NCI-H2196 treated with DMSO at 0.1 percent for 48 hours (cell line): Measurements from ENCODE around the gene FAM32A.

Experiments used
- DNase-seq: peaks from one replicate; lab custom pipeline; 2025; ENCODE audit not compliant: unreplicated experiment; lab: John Stamatoyannopoulos, UW

The FAM32A gene

DNA sequence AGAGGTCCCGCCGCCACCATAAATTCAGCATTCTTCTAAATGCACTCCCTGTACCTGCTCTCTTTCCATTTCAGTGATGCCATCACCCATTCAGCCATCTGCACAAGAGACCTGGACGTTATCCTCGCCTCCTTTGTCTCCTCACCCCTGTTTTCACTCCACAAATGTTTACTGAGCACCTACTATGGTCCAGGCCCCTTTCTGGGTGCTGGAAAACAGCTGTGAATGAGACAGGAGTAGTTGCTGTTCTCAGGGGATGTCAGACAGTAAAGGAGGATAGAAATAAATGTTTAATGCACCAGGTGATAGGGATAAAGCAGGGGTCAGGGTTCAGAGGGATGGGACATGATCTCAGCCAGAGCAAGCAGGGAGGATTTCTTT is 15.8 kb downstream of the FAM32A start:
- no peak for DNase-seq

DNA sequence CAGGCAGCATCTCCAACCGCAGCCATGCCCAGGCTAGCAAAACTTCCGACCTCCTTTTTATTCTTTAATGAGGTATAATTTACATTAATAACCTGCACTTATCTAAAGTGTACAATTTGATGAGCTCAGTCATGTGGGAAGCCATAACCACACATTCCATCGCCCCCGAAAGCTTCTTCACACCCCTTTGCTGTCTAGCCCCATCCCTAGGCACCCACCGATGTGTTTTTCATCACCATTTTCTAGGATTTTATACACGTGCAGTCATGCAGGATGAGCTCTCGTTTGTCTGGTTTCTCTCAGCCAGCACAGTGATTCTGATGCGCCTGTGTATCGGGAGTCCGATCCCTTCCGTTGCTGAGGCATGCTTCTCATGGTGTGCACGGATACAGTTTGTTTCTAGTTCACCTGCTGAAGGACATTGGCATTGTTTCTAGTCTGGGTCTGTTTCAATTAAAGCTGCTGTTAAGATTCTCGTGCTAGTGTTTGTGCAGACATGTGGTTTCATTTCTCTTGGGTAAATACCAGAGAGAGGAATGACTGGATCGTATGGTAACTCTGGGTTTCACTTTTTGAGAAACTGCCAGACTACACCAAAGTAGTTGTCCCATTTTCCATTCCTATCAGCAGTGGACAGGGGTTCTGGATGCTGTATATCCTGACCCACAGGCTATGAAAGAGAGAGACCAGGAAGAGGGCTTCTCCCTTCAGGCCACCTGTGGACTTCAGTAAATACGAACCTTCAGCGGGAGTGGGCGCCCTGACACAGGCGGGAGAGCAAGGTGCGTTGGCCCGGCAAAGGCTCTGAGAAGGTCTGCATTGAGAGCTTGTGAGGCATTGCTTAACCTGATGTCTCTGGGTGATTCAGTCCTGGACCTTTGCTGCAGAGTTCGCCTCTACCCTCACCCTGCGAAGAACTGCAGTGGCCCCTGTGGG is 17.4 kb downstream of the FAM32A start:
- no peak for DNase-seq

- no peak for DNase-seq
These were observed 18.2 kb downstream of the FAM32A start for GRCh38 chr19:16203256-16204004.

DNA sequence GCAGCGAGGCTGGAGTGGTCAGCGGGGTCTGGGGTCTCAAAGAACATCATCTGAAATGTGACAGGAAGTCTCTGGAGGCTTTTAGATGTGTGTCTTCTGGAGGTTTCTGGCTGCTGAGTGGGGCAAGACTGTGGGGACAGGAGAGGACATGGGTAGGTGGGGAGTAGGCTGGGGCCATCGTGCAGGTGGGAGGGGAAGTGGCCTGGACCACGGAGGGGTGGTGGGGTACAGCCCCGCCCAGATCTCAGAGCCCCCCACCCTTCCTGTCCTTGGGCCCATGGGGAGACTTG is 18.7 kb downstream of the FAM32A start:
- DNase-seq, result no peak

- no peak for DNase-seq
These were observed 20.2 kb downstream of the FAM32A start for GRCh38 chr19:16205205-16206045.

- DNase-seq, result no peak
These were observed 20.9 kb downstream of the FAM32A start for GRCh38 chr19:16206046-16206605.

DNA sequence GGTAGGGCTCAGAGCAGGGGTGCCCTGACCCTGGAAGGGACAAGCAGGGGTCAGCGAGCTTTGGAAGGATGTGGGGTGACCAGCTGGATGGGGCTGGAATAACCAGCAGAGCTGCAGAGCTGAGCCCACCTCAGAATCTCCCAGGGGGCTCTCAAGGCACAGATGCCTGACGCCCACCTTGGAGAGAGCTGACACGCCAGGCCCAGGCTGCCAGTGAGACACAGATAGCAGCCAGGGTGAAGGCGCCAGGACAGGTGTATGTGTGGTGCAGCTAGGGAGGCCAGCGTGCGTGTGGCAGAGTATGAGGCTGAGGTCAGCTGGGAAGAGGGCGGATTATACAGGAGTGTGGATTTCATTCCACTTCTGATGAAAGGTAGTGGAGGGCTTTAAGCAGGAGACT is 21.4 kb downstream of the FAM32A start:
- DNase-seq, result no peak

DNA sequence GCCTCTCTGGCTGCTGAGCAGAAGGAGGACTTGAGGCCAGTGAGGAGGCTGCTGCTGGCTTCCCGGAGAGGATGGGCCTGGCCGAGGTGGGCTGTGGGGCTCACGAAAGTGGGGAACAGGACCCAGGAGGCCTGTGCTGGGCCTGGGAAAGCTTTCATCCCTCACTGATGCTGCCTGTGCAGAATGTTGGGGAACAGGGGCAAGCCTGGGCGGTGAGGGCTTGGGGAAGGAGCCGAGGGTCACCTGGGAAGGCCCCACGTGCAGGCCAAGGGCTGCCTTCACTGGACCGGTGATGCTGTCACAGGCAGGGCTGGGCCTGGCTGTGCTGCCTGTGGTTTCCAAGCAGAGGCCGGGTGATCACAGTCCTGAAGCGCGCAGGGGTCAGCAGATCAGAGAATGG is 21.9 kb downstream of the FAM32A start:
- no peak for DNase-seq

DNA sequence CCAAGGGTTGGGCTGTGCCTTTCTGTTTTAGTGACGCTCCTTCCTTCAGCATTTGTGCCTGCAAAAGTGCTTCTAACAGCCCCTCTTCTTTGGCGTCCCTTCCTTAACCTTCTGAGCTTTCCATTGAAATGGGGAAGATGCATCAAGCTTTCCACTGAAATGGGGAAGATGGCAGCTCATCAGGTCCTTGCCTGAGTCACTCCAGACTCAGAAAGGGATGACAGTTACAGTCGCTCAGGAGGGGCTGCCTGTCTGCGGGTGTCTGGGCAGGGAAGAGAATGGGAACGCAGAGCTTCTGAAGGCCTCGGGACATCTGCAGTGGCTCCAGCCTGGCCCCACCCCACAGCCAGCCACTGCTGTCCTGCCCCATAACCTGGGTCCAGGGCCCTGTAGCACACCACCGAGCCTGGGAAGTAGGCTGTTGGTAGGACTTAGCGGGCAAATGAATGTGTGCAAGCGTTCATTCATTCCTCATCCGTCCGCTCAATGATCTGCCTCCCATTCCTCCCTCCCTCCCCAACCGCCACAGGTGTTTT is 22.3 kb downstream of the FAM32A start:
- DNase-seq, result no peak

- no peak for DNase-seq
These were observed 23.0 kb downstream of the FAM32A start for GRCh38 chr19:16208064-16208759.

DNA sequence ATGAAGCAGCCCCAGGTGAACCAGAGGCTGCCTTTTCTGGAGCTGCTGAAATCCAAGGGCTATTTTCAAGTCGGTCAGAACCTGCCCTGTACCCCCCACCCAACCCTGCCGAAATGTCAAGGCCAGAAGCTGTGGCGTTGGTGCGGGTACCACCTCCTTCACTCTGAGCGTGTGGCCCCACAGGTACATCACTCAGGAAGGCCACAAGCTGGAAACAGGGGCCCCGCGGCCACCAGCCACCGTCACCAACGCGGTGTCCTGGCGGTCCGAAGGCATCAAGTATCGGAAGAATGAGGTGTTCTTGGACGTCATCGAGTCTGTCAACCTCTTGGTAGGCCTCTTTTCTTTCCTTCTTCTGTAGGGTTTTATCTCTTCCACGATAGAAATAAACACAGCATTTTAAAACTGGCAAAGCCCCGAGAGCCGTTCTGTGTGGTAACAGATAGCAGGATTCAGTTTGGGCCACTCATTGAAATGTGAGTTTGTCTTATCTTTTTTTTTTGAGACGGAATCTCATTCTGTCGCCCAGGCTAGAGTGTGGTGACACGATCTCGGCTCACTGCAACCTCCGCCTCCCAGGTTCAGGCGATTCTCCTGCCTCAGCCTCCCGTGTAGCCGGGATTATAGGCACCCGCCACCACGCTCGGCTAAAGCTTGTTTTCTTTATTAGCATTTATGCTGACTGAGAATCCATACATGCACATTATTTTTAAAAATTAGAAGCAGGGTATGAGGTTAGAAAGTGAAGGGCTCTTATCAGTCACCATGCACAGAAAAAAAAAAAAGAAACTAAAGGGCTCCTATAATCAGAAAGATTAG is 23.8 kb downstream of the FAM32A start:
- no peak for DNase-seq

- DNase-seq, result no peak
These were observed 25.0 kb downstream of the FAM32A start for GRCh38 chr19:16210168-16210567.

GRCh38 chr19:16213076-16213475 is 27.9 kb downstream of the FAM32A start:
- DNase-seq, result no peak

- no peak for DNase-seq
These were observed 31.8 kb downstream of the FAM32A start for GRCh38 chr19:16216744-16217670.

DNA sequence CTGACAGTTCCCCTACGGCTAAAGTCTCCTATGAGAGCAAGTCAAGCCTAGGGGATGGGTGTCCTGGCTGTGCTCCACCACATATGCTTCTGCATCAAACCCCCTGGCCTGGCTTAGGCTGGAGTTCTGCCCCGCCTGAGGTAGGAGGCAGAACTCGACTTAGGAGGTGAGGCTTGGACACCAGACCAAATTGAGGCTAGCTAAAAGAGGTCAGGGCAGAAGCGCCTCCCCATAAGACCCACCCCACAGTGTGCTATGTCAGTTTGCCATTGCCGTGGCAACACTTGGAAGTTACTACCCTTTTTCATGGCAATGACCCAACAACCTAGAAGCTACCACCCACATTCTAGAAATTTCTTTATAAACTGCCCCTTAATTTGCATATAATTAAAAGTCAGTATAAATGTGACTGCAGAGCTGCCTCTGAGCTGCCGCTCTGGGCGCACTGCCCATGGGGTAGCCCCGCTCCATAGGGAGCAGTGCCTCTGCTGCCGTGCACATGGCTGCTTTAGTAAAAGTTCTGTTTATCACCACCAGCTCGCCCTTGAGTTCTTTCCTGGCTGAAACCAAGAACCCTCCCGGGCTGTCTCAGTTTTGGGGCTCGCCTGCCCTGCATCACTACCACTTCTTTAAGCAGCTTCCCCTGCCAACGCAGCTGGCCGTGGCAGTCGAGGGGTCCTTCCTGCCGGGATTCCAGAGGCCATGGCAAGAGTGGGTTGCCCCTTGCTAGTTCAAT is 32.7 kb downstream of the FAM32A start:
- DNase-seq, result no peak

DNA sequence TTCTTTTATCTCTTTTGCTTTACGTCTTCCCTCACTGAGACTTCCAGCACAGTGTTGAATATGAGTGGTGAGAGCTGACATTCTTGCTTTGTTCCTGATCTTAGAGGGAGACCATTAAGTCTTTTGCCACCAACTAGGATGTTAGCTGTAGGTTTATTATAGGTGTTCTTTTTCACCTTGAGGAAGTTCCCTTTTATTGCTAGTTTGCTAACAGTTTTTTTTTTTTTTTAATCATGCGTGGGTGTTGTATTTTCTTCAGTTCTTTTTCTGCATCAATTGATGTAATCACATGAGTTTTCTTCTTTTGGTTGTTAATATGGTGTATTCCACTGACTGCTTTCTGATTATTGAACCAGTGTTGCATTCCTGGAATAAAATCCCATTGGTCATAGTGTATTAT is 33.6 kb downstream of the FAM32A start:
- DNase-seq, result no peak

GRCh38 chr19:16222806-16223205 is 37.6 kb downstream of the FAM32A start:
- DNase-seq, result no peak

GRCh38 chr19:16223746-16224145 is 38.5 kb downstream of the FAM32A start:
- DNase-seq, result no peak
